ENCODE results near the gene ELMOD3.
"Not testable (repeated sequence)": the region's sequence is repeated elsewhere in the genome, so short reads cannot be mapped to it uniquely, and the experiment has no call there.

Gene ELMOD3

GRCh38 chr2:85354286-85355072 lies at the start of gene ELMOD3, which contains the start of gene RETSAT:
Gene ELMOD3 (plus strand): TSS chr2:85354769. CDS start chr2:85357199, 2,430 bp downstream.
Gene RETSAT (minus strand): TSS chr2:85354528. CDS start chr2:85354507, 21 bp downstream.
- peak; percentile 93 for DNase-seq

- no peak for DNase-seq
Measured at GRCh38 chr2:85307527-85307897, 47.1 kb upstream of the ELMOD3 start.

- DNase-seq: no peak
Measured at GRCh38 chr2:85308201-85308600, 46.4 kb upstream of the ELMOD3 start.

- no peak for DNase-seq
Measured at GRCh38 chr2:85308896-85309555, 45.5 kb upstream of the ELMOD3 start.

- no peak for DNase-seq
Measured at GRCh38 chr2:85309699-85310321, 44.8 kb upstream of the ELMOD3 start.

- DNase-seq: no peak
Measured at GRCh38 chr2:85310330-85310729, 44.2 kb upstream of the ELMOD3 start.

GRCh38 chr2:85312404-85312803 lies 42.2 kb upstream of the ELMOD3 start:
- DNase-seq: no peak

- DNase-seq: no peak
Measured at GRCh38 chr2:85314884-85315242, 39.7 kb upstream of the ELMOD3 start.

- DNase-seq: not testable (repeated sequence)
Measured at GRCh38 chr2:85315921-85316320, 38.6 kb upstream of the ELMOD3 start.

- DNase-seq: no peak
Measured at GRCh38 chr2:85318222-85319074, 36.1 kb upstream of the ELMOD3 start.

- no peak for DNase-seq
Measured at GRCh38 chr2:85319796-85320195, 34.8 kb upstream of the ELMOD3 start.

GRCh38 chr2:85323351-85323987 lies 31.1 kb upstream of the ELMOD3 start:
- no peak for DNase-seq

GRCh38 chr2:85323988-85324367 lies 30.6 kb upstream of the ELMOD3 start:
- not testable (repeated sequence) for DNase-seq

GRCh38 chr2:85324639-85325465 lies 29.7 kb upstream of the ELMOD3 start:
- DNase-seq: no peak

- DNase-seq: no peak
Measured at GRCh38 chr2:85325466-85325811, 29.1 kb upstream of the ELMOD3 start.

- DNase-seq: peak; percentile 65
Measured at GRCh38 chr2:85326406-85327159, 28.0 kb upstream of the ELMOD3 start.

- DNase-seq: peak; percentile 83
Measured at GRCh38 chr2:85327160-85327821, 27.3 kb upstream of the ELMOD3 start.

GRCh38 chr2:85327822-85328617 lies 26.5 kb upstream of the ELMOD3 start, which contains the start of gene TGOLN2:
Gene TGOLN2 (minus strand): TSS chr2:85327989. CDS start chr2:85327962, 27 bp downstream.
- peak; percentile 95 for DNase-seq

GRCh38 chr2:85329181-85329651 lies 25.4 kb upstream of the ELMOD3 start:
- DNase-seq: no peak

All from activated CD8-positive, alpha-beta memory T cell treated with anti-CD3 and anti-CD28 coated beads, Interleukin-2, amount 50 U/mL, for 48 hours (primary cell).